Breast epithelium (tissue), 3 donors: ENCODE measurements around the gene TDRD12.
"Not testable (repeated sequence)": the region's sequence is repeated elsewhere in the genome, so short reads cannot be mapped to it uniquely, and the experiment has no call there.

Source experiments
- POLR2AphosphoS5 ChIP-seq, 3 donors: sonication (generic); formaldehyde crosslinking; IDR thresholded peaks; one replicate each; pipeline ENCODE4 v1.6.1; 2017; ENCODE audit warnings: antibody characterized with exemption in 3 of 3
- TF ChIP-seq, protein P1 (sequence below), 3 donors: fragments of 450-650 bp; IDR thresholded peaks; one replicate each; pipeline ENCODE4 v1.5.1; 2016 to 2017; ENCODE audit warnings: antibody characterized with exemption in 3 of 3, mild to moderate bottlenecking in 3 of 3, moderate library complexity in 3 of 3

DNA sequence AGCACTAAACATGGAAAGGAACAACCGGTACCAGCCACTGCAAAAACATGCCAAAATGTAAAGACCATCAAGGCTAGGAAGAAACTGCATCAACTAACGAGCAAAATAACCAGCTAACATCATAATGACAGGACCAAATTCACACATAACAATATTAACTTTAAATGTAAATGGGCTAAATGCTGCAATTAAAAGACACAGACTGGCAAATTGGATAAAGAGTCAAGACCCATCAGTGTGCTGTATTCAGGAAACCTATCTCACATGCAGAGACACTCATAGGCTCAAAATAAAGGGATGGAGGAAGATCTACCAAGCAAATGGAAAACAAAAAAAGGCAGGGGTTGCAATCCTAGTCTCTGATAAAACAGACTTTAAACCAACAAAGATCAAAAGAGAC, 128.5 kb downstream of the TDRD12 start:
- not testable (repeated sequence) for TF ChIP-seq POLR2AphosphoS5 (IDR thresholded peaks at IDR 0.05)
- TF ChIP-seq, protein P1, sequence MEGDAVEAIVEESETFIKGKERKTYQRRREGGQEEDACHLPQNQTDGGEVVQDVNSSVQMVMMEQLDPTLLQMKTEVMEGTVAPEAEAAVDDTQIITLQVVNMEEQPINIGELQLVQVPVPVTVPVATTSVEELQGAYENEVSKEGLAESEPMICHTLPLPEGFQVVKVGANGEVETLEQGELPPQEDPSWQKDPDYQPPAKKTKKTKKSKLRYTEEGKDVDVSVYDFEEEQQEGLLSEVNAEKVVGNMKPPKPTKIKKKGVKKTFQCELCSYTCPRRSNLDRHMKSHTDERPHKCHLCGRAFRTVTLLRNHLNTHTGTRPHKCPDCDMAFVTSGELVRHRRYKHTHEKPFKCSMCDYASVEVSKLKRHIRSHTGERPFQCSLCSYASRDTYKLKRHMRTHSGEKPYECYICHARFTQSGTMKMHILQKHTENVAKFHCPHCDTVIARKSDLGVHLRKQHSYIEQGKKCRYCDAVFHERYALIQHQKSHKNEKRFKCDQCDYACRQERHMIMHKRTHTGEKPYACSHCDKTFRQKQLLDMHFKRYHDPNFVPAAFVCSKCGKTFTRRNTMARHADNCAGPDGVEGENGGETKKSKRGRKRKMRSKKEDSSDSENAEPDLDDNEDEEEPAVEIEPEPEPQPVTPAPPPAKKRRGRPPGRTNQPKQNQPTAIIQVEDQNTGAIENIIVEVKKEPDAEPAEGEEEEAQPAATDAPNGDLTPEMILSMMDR (IDR thresholded peaks at IDR 0.05) = not testable (repeated sequence)
